Breast epithelium (tissue), 4 donors: ENCODE results near the gene SLC25A42. TPM values are rescaled to one million over a fixed set of nuclear protein-coding genes. Genes with fewer than 3 reads are reported as not detected.

Experiments
- DNase-seq, 2 donors: peaks; one replicate each; pipeline ENCODE4 v3.0.0-alpha.2; 2019; ENCODE audit warnings: low spot score in 2 of 2
- H3K27ac ChIP-seq, 2 donors: fragments of 200-600 bp; sonication (generic) in 1 of 2; one replicate each; pipeline ENCODE4 v1.5.1; 2016 to 2019; ENCODE audit warnings: mild to moderate bottlenecking in 1 of 2
- H3K27me3 ChIP-seq, 2 donors: fragments of 200-600 bp; sonication (generic) in 1 of 2; one replicate each; pipeline versions ENCODE4 v1.5.1 to v1.6.0; 2017 to 2019; ENCODE audit warnings: control low read depth in 1 of 2, mild to moderate bottlenecking in 1 of 2
- H3K36me3 ChIP-seq: fragments of 200-600 bp; one replicate; pipeline ENCODE4 v1.5.1; 2019
- H3K4me1 ChIP-seq, 2 donors: fragments of 200-600 bp; sonication (generic); one replicate each; pipeline ENCODE4 v1.5.1; 2016 to 2019; ENCODE audit warnings: control low read depth in 1 of 2
- H3K4me3 ChIP-seq, 3 donors: fragments of 200-600 bp; sonication (generic); 1 replicate in 2 of 3; 2 replicates in 1 of 3; pipeline ENCODE4 v1.5.1; 2016 to 2019; ENCODE audit warnings: mild to moderate bottlenecking in 3 of 3, moderate library complexity in 2 of 3
- H3K9me3 ChIP-seq, 2 donors: fragments of 200-600 bp; sonication (generic) in 1 of 2; one replicate each; pipeline ENCODE4 v1.5.1; 2016 to 2019; ENCODE audit warnings: control low read depth in 1 of 2
- POLR2A ChIP-seq: fragments of 450-650 bp; IDR thresholded peaks from one replicate; pipeline ENCODE4 v1.6.1; 2016; ENCODE audit warnings: antibody characterized with exemption, mild to moderate bottlenecking, moderate library complexity
- POLR2AphosphoS5 ChIP-seq, 3 donors: sonication (generic); formaldehyde crosslinking; IDR thresholded peaks; one replicate each; pipeline ENCODE4 v1.6.1; 2017; ENCODE audit warnings: antibody characterized with exemption in 3 of 3
- intact Hi-C: fragments of 100-400 bp; cut with DNase I; formaldehyde crosslinking; loops from one replicate; pipeline ENCODE4 v1.15.1; 2023; ENCODE audit warnings: low total_unique reads
- total RNA-seq, 3 donors: library from RNA; depleted of rRNA; stranded (reverse); fragments of >200 nt; gene quantifications; one replicate each; pipeline ENCODE4 v1.1.0, GENCODE V29; 2016
- TF ChIP-seq, protein P1 (sequence below), 3 donors: fragments of 450-650 bp; IDR thresholded peaks; one replicate each; pipeline ENCODE4 v1.5.1; 2016 to 2017; ENCODE audit warnings: antibody characterized with exemption in 3 of 3, mild to moderate bottlenecking in 3 of 3, moderate library complexity in 3 of 3

SLC25A42 gene
- total RNA-seq, 3 donors from 2014 or later: 6.4 to 12.8 (median 9.8) TPM

DNA sequence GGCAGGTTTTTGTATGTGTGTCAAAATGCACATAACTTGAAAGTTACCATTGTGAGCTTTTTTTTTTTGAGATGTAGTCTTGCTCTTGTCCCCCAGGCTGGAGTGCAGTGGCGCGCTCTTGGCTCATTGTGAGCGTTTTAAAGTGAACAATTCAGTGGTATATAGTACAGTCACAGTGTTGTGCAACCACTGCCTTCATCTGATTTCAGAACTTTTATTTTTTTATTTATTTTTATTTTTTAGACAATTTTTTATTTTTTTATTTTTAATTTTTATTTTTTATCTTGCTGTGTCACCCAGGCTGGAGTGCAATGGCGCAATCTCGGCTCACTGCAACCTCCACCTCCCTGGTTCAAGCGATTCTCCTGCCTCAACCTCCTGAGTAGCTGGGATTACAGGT is 15.0 kb downstream of the SLC25A42 start:
- Histone ChIP-seq H3K27me3 (no peaks in the 10 kb centered on the region), H3K9me3 (no peaks in the 10 kb centered on the region), H3K36me3 (no peaks in the 10 kb centered on the region), H3K27ac (no peak overlapping the region), H3K4me1 (no peaks in the 10 kb centered on the region), H3K4me3 (no peak overlapping the region)
- TF ChIP-seq POLR2AphosphoS5 (IDR thresholded peaks at IDR 0.05) (no peak), POLR2A (no peak)
- TF ChIP-seq, protein P1, sequence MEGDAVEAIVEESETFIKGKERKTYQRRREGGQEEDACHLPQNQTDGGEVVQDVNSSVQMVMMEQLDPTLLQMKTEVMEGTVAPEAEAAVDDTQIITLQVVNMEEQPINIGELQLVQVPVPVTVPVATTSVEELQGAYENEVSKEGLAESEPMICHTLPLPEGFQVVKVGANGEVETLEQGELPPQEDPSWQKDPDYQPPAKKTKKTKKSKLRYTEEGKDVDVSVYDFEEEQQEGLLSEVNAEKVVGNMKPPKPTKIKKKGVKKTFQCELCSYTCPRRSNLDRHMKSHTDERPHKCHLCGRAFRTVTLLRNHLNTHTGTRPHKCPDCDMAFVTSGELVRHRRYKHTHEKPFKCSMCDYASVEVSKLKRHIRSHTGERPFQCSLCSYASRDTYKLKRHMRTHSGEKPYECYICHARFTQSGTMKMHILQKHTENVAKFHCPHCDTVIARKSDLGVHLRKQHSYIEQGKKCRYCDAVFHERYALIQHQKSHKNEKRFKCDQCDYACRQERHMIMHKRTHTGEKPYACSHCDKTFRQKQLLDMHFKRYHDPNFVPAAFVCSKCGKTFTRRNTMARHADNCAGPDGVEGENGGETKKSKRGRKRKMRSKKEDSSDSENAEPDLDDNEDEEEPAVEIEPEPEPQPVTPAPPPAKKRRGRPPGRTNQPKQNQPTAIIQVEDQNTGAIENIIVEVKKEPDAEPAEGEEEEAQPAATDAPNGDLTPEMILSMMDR (IDR thresholded peaks at IDR 0.05): no peak
- intact Hi-C loops: no loop called here
- DNase-seq: no peak

DNA sequence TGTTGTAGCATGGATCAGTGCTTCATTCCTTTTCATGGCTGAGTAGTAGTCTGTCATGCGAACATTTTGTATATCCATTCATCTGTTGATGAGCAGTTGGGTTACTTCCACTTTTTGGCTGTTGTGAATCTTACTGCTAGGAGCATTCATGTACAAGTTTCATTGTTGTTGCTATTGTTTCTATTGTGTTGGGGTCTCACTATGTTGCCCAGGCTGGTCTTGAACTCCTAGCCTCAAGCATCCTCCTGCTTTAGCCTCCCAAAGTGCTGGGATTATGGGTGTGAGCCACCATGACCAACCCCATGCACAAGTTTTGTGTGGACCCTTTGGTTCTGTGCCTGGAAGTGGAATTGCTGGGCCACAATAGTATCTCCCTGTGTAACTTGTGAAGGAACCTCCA is 15.8 kb downstream of the SLC25A42 start:
- no peak for TF ChIP-seq POLR2AphosphoS5 (IDR thresholded peaks at IDR 0.05)
- TF ChIP-seq POLR2A: no peak
- TF ChIP-seq, protein P1 (IDR thresholded peaks at IDR 0.05): no peak
- Histone ChIP-seq H3K27me3 (no peaks in the 10 kb centered on the region), H3K4me1 (no peaks in the 10 kb centered on the region), H3K9me3 (no peaks in the 10 kb centered on the region), H3K27ac (no peak overlapping the region), H3K36me3 (no peaks in the 10 kb centered on the region), H3K4me3 (no peak overlapping the region)
- DNase-seq: no peak
- intact Hi-C loops: no loop called here

DNA sequence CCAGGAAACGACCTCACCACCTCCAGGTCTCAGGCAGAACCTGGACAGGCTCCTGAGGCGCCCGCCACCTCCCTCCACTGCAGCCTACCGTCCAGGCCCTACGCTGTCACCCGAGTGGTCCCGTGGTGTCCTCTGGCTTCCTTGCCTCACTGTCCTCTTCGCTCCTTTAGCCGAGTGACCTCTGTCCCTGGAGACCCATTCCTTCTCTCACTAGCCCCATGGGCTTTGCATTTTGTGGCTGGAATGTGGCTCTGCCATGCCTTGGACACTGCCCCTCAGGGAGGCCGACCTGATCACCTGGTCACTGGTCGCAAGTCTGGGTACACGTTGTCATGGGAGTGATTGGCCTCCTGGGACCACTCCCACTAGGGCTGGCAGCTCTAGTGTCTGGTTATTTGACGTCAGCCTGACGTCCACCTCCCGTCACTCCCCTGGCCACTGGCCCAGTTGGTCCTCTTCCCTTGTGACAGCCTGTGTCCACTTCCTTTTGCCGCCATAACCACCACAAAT is 17.9 kb downstream of the SLC25A42 start:
- no peaks in the 10 kb centered on the region for H3K27me3 ChIP-seq
- no peaks in the 10 kb centered on the region for H3K9me3 ChIP-seq
- peak overlapping the region in 1 of 2 donors; percentile 55 for H3K27ac ChIP-seq
- TF ChIP-seq POLR2A (no peak), POLR2AphosphoS5 (IDR thresholded peaks at IDR 0.05) (peak in 1 of 3 donors; percentile 36)
- no peak overlapping the region for H3K4me3 ChIP-seq
- intact Hi-C loops: no loop called here
- DNase-seq: no peak
- no peaks in the 10 kb centered on the region for H3K36me3 ChIP-seq
- no peaks in the 10 kb centered on the region for H3K4me1 ChIP-seq

DNA sequence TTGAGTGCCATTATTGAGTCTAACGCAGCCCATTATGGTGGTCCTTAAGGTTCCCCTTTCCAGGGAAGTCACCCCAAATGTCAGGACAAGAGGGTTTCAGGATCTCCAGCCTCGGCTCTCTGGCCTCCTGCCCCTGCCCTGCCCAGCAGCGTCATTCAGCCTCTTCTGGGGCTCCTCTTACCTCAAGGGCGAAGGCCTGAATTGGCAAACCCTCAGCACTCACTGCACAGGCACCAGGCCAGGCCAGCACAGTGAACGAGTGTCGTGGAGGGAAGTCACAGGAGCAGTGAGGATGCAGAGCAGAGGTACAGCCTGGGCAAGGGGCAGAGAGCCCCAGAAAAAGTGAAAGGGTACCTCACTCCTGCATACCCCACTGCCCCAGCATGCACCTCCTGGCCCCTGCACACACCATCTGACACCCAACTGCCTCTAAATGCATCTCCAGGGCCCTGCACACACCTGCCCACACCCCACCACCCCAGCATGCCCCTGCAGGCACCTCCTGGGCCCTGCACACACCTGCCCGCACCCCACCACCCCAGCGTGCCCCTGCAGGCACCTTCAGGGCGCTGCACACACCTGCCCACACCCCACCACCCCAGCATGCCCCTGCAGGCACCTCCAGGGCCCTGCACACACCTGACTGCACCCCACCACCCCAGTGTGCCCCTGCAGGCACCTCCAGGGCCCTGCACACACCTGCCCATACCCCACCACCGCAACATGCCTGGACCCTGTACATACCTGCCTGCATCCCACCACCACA is 19.8 kb downstream of the SLC25A42 start:
- H3K36me3 ChIP-seq: no peaks in the 10 kb centered on the region
- TF ChIP-seq, protein P1 (IDR thresholded peaks at IDR 0.05): no peak
- TF ChIP-seq POLR2AphosphoS5 (IDR thresholded peaks at IDR 0.05) (no peak), POLR2A (no peak)
- H3K27ac ChIP-seq: no peak overlapping the region
- no peak for DNase-seq
- no peaks in the 10 kb centered on the region for H3K27me3 ChIP-seq
- no peaks in the 10 kb centered on the region for H3K9me3 ChIP-seq
- no peaks in the 10 kb centered on the region for H3K4me1 ChIP-seq
- intact Hi-C loops: no loop called here
- H3K4me3 ChIP-seq: no peak overlapping the region

DNA sequence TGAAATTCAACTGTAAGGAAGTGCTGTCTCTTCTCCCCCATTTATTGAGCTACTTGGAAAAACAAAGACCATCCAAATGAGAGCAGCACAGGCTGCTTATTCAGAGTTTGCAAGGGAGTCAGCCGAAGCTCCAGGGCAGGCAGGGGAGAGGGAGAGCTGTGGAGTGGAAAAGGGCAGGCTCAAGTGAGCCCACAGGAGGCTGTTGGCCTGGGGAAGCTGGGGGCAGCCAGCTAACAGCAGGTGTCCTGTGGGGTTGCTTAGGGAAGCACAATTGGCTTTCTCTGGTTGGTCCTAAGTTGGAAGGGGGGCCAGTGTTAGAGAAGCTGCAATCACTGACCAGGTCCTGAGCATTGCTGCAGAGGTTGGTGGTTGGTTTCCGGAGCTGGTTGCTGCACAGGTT is 23.9 kb downstream of the SLC25A42 start:
- Histone ChIP-seq H3K27me3 (no peaks in the 10 kb centered on the region), H3K36me3 (no peaks in the 10 kb centered on the region), H3K9me3 (no peaks in the 10 kb centered on the region), H3K4me1 (no peaks in the 10 kb centered on the region), H3K27ac (no peak overlapping the region), H3K4me3 (no peak overlapping the region)
- no peak for TF ChIP-seq POLR2A
- intact Hi-C loops: no loop called here
- DNase-seq: no peak

DNA sequence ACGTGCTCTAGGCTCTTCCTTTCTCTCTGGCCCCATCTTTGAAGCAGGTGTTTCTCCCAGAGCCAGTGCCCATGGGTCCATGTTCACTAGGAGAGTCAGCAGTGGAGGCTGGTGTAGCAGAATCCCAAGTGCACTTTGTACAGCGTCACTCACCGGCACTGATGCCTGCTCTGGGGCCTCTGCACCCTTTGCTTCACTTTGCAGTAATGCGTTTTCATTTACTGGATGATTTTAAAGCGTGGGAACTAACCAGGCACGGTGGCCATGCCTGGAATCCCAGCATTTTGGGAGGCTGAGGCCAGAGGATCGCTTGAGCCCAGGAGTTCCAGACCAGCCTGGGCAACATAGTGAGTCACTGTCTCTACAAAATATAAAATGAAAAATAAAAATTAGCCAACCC is 30.7 kb downstream of the SLC25A42 start:
- H3K27ac ChIP-seq: no peak overlapping the region
- intact Hi-C loops: no loop called here
- no peaks in the 10 kb centered on the region for H3K27me3 ChIP-seq
- TF ChIP-seq, protein P1 (IDR thresholded peaks at IDR 0.05): no peak
- TF ChIP-seq POLR2A (no peak), POLR2AphosphoS5 (IDR thresholded peaks at IDR 0.05) (no peak)
- no peak overlapping the region for H3K4me3 ChIP-seq
- H3K4me1 ChIP-seq: no peaks in the 10 kb centered on the region
- H3K36me3 ChIP-seq: no peaks in the 10 kb centered on the region
- no peaks in the 10 kb centered on the region for H3K9me3 ChIP-seq
- no peak for DNase-seq
